Measurements from ENCODE around the gene TMEM44.

Gene TMEM44

GRCh38 chr3:194582196-194582905 lies 50.9 kb downstream of the TMEM44 start:
- Histone ChIP-seq H3K27me3 (ENCODE audit: low read length) (no peaks in the 10 kb centered on the region), H3K9me3 (ENCODE audit: insufficient read depth, low read length) (no peaks in the 10 kb centered on the region), H2AFZ (ENCODE audit: low read depth, low read length, severe bottlenecking) (no peak overlapping the region), H3K79me2 (ENCODE audit: insufficient read depth, low read length) (peaks cover 9% of the 10 kb centered on the region; the same call in 1 of the 2 replicates), H3K4me2 (ENCODE audit: low read depth, low read length, poor library complexity, severe bottlenecking) (no peak overlapping the region), H3K9ac (ENCODE audit: low read length) (no peak overlapping the region), H3F3A (ENCODE audit: insufficient read depth) (peaks cover 8% of the 10 kb centered on the region; the same call in 1 of the 2 replicates), H3K9me2 (replicated peaks; ENCODE audit: insufficient read depth, low read length) (no peaks in the 10 kb centered on the region), H3K4me3 (ENCODE audit: insufficient read depth, low read length, poor library complexity, severe bottlenecking) (no peak overlapping the region), H3K27ac (ENCODE audit: low read depth, low read length) (no peak overlapping the region), H3K36me3 (ENCODE audit: low read length) (no peaks in the 10 kb centered on the region), H4K20me1 (ENCODE audit: low read depth, low read length) (no peaks in the 10 kb centered on the region)
- TF ChIP-seq EZH2phosphoT487 (conservative IDR thresholded peaks at IDR 0.05; ENCODE audit: low read length) (no peak), CTCF (IDR thresholded peaks at IDR 0.05; ENCODE audit: insufficient read depth, low read length, poor library complexity, severe bottlenecking) (no peak)

GRCh38 chr3:194579091-194579606 lies 54.1 kb downstream of the TMEM44 start:
- no peak overlapping the region for H2AFZ ChIP-seq (ENCODE audit: low read depth, low read length, severe bottlenecking)
- H3K9ac ChIP-seq (ENCODE audit: low read length): no peak overlapping the region
- no peaks in the 10 kb centered on the region for H3K9me3 ChIP-seq (ENCODE audit: insufficient read depth, low read length)
- H3K9me2 ChIP-seq (replicated peaks; ENCODE audit: insufficient read depth, low read length): no peaks in the 10 kb centered on the region
- no peak overlapping the region for H3K27ac ChIP-seq (ENCODE audit: low read depth, low read length)
- no peaks in the 10 kb centered on the region for H3K36me3 ChIP-seq (ENCODE audit: low read length)
- no peaks in the 10 kb centered on the region for H4K20me1 ChIP-seq (ENCODE audit: low read depth, low read length)
- no peak overlapping the region for H3K4me3 ChIP-seq (ENCODE audit: insufficient read depth, low read length, poor library complexity, severe bottlenecking)
- no peaks in the 10 kb centered on the region for H3F3A ChIP-seq (ENCODE audit: insufficient read depth)
- H3K4me2 ChIP-seq (ENCODE audit: low read depth, low read length, poor library complexity, severe bottlenecking): no peak overlapping the region
- peaks cover 3% of the 10 kb centered on the region; the same call in 1 of the 2 replicates for H3K79me2 ChIP-seq (ENCODE audit: insufficient read depth, low read length)
- no peaks in the 10 kb centered on the region for H3K27me3 ChIP-seq (ENCODE audit: low read length)
- no peak for TF ChIP-seq CTCF (IDR thresholded peaks at IDR 0.05; ENCODE audit: insufficient read depth, low read length, poor library complexity, severe bottlenecking)
- no peak for TF ChIP-seq EZH2phosphoT487 (conservative IDR thresholded peaks at IDR 0.05; ENCODE audit: low read length)

- Histone ChIP-seq H3K4me3 (ENCODE audit: insufficient read depth, low read length, poor library complexity, severe bottlenecking) (no peak overlapping the region), H3F3A (ENCODE audit: insufficient read depth) (no peaks in the 10 kb centered on the region), H3K9ac (ENCODE audit: low read length) (no peak overlapping the region), H3K4me2 (ENCODE audit: low read depth, low read length, poor library complexity, severe bottlenecking) (no peak overlapping the region), H3K27ac (ENCODE audit: low read depth, low read length) (no peak overlapping the region), H4K20me1 (ENCODE audit: low read depth, low read length) (no peaks in the 10 kb centered on the region), H2AFZ (ENCODE audit: low read depth, low read length, severe bottlenecking) (no peak overlapping the region), H3K9me2 (replicated peaks; ENCODE audit: insufficient read depth, low read length) (no peaks in the 10 kb centered on the region), H3K36me3 (ENCODE audit: low read length) (no peaks in the 10 kb centered on the region), H3K27me3 (ENCODE audit: low read length) (no peaks in the 10 kb centered on the region), H3K79me2 (ENCODE audit: insufficient read depth, low read length) (no peaks in the 10 kb centered on the region), H3K9me3 (ENCODE audit: insufficient read depth, low read length) (no peaks in the 10 kb centered on the region)
- TF ChIP-seq EZH2phosphoT487 (conservative IDR thresholded peaks at IDR 0.05; ENCODE audit: low read length) (no peak), CTCF (IDR thresholded peaks at IDR 0.05; ENCODE audit: insufficient read depth, low read length, poor library complexity, severe bottlenecking) (no peak)
Measured at GRCh38 chr3:194577986-194578905, 55.0 kb downstream of the TMEM44 start.
